Effector memory CD4-positive, alpha-beta T cell (primary cell): ENCODE data around the gene ENPP6.
"Not testable (repeated sequence)": the region's sequence is repeated elsewhere in the genome, so short reads cannot be mapped to it uniquely, and the experiment has no call there.

Experiments
- DNase-seq, 3 donors: peaks; one replicate each; pipeline ENCODE4 v3.0.0-alpha.2; 2020
- H3K27ac ChIP-seq: 2 replicates; pipeline ENCODE4 v1.7.0; 2013; ENCODE audit warnings: mild to moderate bottlenecking, low read length, moderate library complexity; ENCODE audit not compliant: insufficient read depth, poor library complexity, severe bottlenecking
- H3K27me3 ChIP-seq: replicated peaks from 2 replicates; pipeline ENCODE4 v1.7.0; 2013; ENCODE audit warnings: mild to moderate bottlenecking, low read length; ENCODE audit not compliant: insufficient read depth, control insufficient read depth, poor library complexity, severe bottlenecking
- H3K36me3 ChIP-seq: 2 replicates; pipeline ENCODE4 v1.7.0; 2013; ENCODE audit warnings: mild to moderate bottlenecking, low read length, moderate library complexity; ENCODE audit not compliant: control insufficient read depth, insufficient read depth
- H3K4me1 ChIP-seq: 2 replicates; pipeline ENCODE4 v1.7.0; 2013; ENCODE audit warnings: low read length, mild to moderate bottlenecking; ENCODE audit not compliant: control insufficient read depth, insufficient read depth, poor library complexity, severe bottlenecking
- H3K4me3 ChIP-seq: 2 replicates; pipeline ENCODE4 v1.7.0; 2013; ENCODE audit warnings: low read length, low read depth, mild to moderate bottlenecking; ENCODE audit not compliant: insufficient read depth, poor library complexity, severe bottlenecking
- H3K9me3 ChIP-seq: 2 replicates; pipeline ENCODE4 v1.7.0; 2013; ENCODE audit warnings: mild to moderate bottlenecking, low read length, moderate library complexity; ENCODE audit not compliant: control insufficient read depth

The ENPP6 gene

DNA sequence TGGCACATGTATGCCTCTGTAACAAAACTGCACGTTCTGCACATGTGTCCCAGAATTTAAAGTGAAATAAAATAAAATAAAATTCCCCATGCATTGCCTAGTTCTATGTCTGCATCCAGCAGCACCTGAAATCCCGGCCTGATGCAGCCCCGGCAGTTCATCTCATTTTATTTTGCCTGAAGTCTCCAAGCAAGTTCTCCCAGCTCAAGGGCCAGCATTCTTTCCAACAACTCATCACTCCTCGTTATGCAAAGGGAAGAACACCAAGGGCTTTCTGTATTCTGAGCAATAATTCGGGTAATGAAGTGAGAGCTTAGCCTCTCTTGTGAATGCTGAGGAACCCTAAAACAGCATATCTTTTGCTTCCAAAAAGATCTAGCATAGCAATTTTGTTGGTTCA, 2.7 kb downstream of the ENPP6 start:
- H3K27ac ChIP-seq, result no peak overlapping the region
- H3K4me1 ChIP-seq, result no peaks in the 10 kb centered on the region
- peaks cover 3% of the 10 kb centered on the region for H3K27me3 ChIP-seq
- H3K9me3 ChIP-seq, result no peaks in the 10 kb centered on the region
- no peak overlapping the region for H3K4me3 ChIP-seq
- no peak for DNase-seq
- no peaks in the 10 kb centered on the region for H3K36me3 ChIP-seq

DNA sequence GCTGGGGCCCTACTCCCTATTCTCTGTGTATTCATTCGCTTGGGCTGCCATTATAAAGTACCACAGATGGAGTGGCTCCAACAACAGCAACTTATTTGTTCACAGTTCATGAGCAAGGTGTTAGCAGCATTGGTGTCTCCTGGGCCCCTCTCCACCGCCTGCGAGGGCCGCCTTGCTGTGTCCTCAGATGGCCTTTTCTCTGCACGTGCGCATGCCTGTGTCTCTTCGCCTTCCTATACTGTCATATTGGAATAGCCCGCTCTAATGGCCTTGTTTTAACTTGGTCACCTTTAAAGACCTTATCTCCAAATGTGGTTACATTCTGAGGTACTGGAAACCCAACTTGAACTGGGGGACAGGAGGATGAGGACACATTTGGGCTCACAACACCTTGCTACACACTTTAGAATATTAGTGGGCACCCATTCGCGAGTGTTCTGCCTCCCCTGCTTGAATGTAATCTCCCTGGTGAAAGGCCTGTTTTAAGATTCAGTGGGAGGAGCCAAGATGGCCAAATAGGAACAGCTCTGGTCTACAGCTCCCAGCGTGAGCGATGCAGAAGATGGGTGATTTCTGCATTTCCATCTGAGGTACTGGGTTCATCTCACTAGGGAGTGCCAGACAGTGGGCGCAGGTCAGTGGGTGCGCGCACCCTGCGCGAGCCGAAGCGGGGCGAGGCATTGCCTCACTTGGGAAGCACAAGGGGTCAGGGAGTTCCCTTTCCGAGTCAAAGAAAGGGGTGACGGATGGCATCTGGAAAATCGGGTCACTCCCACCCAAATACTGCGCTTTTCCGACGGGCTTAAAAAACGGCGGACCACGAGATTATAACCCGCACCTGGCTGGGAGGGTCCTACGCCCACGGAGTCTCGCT, 9.7 kb downstream of the ENPP6 start:
- H3K4me1 ChIP-seq, H3K27me3 ChIP-seq, H3K36me3 ChIP-seq, H3K9me3 ChIP-seq, H3K4me3 ChIP-seq, DNase-seq, H3K27ac ChIP-seq: not testable (repeated sequence)

GRCh38 chr4:184205243-184205642, 12.4 kb downstream of the ENPP6 start:
- Histone ChIP-seq H3K9me3 (no peaks in the 10 kb centered on the region), H3K27me3 (peaks cover 2% of the 10 kb centered on the region), H3K27ac (no peak overlapping the region), H3K4me1 (no peaks in the 10 kb centered on the region), H3K4me3 (no peak overlapping the region), H3K36me3 (no peaks in the 10 kb centered on the region)
- no peak for DNase-seq

- Histone ChIP-seq H3K4me1 (no peaks in the 10 kb centered on the region), H3K27me3 (peaks cover 2% of the 10 kb centered on the region)
Observed at GRCh38 chr4:184203300-184203699, 14.4 kb downstream of the ENPP6 start.

DNA sequence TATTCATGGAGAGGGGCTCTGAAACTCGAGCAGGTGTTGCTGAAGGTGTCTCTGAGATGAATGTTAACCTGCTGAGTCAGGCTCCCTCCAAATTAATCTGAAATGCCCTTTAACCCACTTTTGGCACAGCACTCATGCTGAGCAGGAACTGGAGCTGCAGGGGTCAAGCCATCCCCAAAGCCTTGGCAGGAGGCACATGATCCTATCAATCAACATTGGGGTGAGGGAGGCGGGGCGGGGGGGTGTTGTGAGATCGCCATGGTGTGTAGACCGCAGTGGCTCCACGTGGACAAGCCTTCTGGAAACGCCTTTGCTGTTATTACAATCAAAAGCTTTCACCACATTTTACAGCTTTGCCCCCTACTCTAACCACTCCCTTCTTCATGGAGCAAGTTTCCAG, 16.5 kb downstream of the ENPP6 start:
- DNase-seq, result no peak
- H3K27me3 ChIP-seq, result peaks cover 2% of the 10 kb centered on the region
- H3K27ac ChIP-seq, result no peak overlapping the region
- H3K36me3 ChIP-seq, result no peaks in the 10 kb centered on the region
- H3K4me1 ChIP-seq, result no peaks in the 10 kb centered on the region
- no peaks in the 10 kb centered on the region for H3K9me3 ChIP-seq
- no peak overlapping the region for H3K4me3 ChIP-seq

More at GRCh38 chr4:184203300-184203699, 14.4 kb downstream of the ENPP6 start:
- H3K4me3 ChIP-seq, result no peak overlapping the region
- H3K27ac ChIP-seq, result no peak overlapping the region
- H3K9me3 ChIP-seq, result no peaks in the 10 kb centered on the region
- no peaks in the 10 kb centered on the region for H3K36me3 ChIP-seq
- no peak for DNase-seq

- Histone ChIP-seq H3K36me3 (no peaks in the 10 kb centered on the region), H3K4me1 (no peaks in the 10 kb centered on the region), H3K4me3 (no peak overlapping the region), H3K9me3 (no peaks in the 10 kb centered on the region), H3K27ac (no peak overlapping the region), H3K27me3 (peaks cover 2% of the 10 kb centered on the region)
- no peak for DNase-seq
Observed at GRCh38 chr4:184200296-184200695, 17.4 kb downstream of the ENPP6 start.

GRCh38 chr4:184199780-184200179, 17.9 kb downstream of the ENPP6 start:
- Histone ChIP-seq H3K36me3 (no peaks in the 10 kb centered on the region), H3K4me3 (no peak overlapping the region), H3K27me3 (peaks cover 2% of the 10 kb centered on the region), H3K4me1 (no peaks in the 10 kb centered on the region), H3K27ac (no peak overlapping the region), H3K9me3 (no peaks in the 10 kb centered on the region)
- DNase-seq, result no peak

- no peaks in the 10 kb centered on the region for H3K9me3 ChIP-seq
- no peaks in the 10 kb centered on the region for H3K36me3 ChIP-seq
- no peaks in the 10 kb centered on the region for H3K4me1 ChIP-seq
- no peak overlapping the region for H3K27ac ChIP-seq
- H3K4me3 ChIP-seq, result no peak overlapping the region
- DNase-seq, result no peak
- no peaks in the 10 kb centered on the region for H3K27me3 ChIP-seq
Observed at GRCh38 chr4:184198190-184198589, 19.5 kb downstream of the ENPP6 start.

DNA sequence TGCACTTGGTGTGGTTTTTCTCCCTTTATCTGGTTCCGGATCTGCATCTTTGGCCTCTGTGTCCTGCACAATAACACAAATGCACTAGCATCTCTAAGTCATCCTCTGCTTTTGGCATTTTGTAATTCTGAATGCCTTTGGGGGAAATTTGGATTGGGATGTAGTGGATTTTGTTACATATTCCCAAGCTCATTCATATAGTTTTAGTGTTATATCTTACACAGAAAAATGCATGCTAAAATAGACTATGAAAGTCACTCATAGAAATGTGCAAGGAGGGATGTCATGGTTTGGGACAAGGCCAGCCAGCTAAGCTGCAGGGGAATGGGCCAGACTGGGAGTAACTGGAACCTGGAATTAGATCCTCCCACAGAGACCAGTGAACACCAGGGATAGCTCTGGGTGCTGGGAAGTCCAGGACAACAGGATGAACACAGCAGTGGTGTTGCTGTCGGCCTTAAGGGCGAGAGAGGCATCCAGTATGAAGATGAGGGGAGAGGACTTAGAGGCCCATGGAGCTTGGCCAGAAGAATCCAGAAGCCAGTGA, 20.1 kb downstream of the ENPP6 start:
- Histone ChIP-seq H3K9me3 (no peaks in the 10 kb centered on the region), H3K4me3 (no peak overlapping the region), H3K27ac (no peak overlapping the region), H3K4me1 (no peaks in the 10 kb centered on the region), H3K36me3 (no peaks in the 10 kb centered on the region), H3K27me3 (no peaks in the 10 kb centered on the region)
- DNase-seq, result no peak

GRCh38 chr4:184196730-184197385, 20.8 kb downstream of the ENPP6 start:
- DNase-seq, result no peak
- no peaks in the 10 kb centered on the region for H3K36me3 ChIP-seq
- H3K4me3 ChIP-seq, result no peak overlapping the region
- H3K4me1 ChIP-seq, result no peaks in the 10 kb centered on the region
- H3K9me3 ChIP-seq, result no peaks in the 10 kb centered on the region
- H3K27ac ChIP-seq, result no peak overlapping the region
- no peaks in the 10 kb centered on the region for H3K27me3 ChIP-seq
